Superior temporal gyrus (tissue), 1 donor: ENCODE measurements around the gene ART4.

Experiments used
- DNase-seq: peaks from one replicate; pipeline ENCODE4 v3.0.0-alpha.2; 2016; ENCODE audit errors: extremely low spot score

Gene ART4

DNA sequence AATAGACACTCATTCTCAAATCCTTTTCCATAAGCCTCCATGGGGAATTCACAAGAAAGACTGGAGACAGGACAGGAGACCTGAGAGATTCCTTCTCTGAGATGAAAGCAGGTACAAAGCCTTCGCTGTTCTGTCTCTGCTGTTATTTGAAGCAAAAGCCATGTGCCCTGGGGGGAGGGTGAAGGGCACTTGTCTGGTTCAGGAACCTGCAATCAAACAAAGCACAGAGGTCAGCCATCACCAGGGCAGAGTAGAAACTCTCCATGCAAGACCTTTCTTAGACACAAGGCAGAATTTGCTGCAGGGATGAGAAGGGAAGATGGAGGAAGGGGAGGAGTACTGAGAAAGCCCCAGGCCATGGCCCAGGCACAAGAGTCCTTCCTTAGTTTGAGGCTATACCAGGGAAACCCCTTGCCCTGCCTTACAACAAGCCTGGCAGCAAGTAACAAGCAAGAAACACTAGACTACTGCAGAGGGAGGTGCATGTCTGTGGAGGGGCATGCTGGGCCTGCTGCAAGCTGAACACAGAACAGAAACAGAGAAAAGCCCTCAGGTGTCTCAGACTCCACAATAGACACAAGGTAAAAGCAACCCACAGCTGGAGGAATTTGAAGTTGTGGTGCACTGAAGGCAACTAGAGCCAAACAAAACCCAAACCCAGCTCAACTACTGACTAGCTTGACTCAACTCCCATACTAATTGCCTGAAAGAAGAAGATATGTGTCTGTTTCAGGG lies 7.8 kb upstream of the ART4 start:
- DNase-seq, result peak; percentile 3

DNA sequence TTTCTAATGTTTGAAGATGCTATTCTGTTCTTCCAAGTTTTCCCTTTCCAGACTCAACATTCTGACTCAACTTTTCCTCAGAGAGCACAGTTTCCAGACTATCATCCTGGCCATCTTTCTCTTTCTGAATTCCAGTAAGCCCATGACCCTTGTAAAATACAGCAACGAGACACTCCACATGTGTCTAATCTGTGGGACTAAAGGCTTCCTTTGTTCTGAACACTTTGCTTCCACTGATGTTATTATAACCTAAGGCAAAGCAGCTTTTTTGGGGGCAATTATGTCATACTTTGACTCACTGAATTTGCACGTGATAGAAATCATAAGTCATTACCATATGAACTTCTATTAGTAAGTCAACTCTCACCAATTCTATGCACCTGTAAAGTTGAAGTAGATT lies 6.3 kb upstream of the ART4 start:
- DNase-seq, result no peak

DNA sequence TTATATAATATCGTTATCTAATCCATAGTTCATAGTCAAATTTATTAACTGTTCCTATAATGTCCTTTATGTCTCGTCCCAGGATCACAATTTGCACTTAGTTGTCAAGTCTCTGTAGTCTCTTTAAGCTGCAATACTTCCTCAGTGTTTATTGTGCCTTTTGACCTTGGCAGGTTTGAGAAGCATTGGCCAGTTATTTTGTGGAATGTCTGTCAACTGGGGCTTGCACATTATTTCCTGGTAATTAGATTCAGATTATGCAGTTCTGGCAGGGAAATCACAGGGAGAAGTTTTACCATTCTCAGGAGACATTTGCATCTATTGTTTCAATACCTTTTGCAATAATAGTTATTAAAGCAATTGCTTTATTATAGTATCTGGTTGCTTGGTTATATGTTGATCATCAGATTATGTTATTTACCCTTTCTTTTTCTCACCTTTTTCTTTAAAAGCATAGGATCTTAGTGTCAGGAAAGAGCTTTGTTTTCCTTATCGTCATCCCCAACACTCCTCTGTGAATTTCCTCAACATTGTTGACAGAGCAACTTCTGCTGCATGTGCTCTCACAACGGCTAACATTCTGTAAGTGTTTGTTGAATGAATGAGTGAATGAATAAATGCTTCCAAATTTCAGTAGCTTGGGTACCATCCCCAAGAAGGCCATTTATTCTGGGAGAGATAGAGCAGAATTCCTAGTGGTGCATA lies 3.7 kb upstream of the ART4 start:
- DNase-seq, result no peak

- DNase-seq, result no peak
Measured at GRCh38 chr12:14846042-14846587, 2.8 kb upstream of the ART4 start.

GRCh38 chr12:14845350-14845750 lies 2.0 kb upstream of the ART4 start:
- peak; percentile 88 for DNase-seq

- DNase-seq, result no peak
Measured at GRCh38 chr12:14844401-14844800, 1.1 kb upstream of the ART4 start.

- DNase-seq, result no peak
Measured at GRCh38 chr12:14842315-14842714, 1.0 kb downstream of the ART4 start.

DNA sequence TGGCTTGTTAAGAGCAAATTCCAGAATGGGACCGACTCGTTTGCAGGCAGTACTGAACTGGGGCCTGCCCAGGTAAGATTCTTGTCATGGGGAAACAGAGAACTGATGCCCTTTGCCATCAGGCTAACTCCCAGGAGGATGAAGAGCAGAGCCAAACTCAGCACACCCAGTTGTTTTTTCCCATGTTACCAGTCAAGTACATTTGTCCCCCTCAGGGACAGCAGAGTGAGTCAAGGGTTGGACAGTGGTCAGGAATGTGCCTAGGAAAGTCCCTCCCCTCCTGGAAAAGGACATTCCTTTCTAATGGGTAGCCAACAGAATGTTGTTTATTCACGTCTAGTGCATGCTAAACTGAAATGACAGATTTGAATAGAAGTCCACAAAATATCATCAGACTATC lies 1.6 kb downstream of the ART4 start:
- no peak for DNase-seq

DNA sequence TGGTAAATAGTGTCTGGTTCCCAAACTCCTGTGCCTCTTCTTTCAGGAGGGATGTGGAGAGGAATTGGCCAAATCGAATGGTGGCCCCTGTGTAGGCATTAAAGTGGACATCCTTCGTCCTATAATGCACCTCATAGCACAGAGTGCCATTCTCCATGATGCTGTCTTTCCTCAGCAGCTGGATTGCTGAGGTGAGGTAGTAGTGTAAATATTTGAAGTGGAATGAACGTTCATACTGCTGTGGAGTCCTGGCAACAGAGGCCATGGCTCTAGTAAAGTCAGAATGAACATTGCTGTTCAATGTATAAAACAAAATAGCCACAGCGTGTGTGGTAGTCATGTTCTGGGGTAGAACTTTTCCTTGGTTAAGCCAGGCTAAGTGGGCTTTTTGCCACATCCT lies 2.7 kb downstream of the ART4 start:
- DNase-seq, result no peak

- no peak for DNase-seq
Measured at GRCh38 chr12:14839262-14839661, 4.1 kb downstream of the ART4 start.

DNA sequence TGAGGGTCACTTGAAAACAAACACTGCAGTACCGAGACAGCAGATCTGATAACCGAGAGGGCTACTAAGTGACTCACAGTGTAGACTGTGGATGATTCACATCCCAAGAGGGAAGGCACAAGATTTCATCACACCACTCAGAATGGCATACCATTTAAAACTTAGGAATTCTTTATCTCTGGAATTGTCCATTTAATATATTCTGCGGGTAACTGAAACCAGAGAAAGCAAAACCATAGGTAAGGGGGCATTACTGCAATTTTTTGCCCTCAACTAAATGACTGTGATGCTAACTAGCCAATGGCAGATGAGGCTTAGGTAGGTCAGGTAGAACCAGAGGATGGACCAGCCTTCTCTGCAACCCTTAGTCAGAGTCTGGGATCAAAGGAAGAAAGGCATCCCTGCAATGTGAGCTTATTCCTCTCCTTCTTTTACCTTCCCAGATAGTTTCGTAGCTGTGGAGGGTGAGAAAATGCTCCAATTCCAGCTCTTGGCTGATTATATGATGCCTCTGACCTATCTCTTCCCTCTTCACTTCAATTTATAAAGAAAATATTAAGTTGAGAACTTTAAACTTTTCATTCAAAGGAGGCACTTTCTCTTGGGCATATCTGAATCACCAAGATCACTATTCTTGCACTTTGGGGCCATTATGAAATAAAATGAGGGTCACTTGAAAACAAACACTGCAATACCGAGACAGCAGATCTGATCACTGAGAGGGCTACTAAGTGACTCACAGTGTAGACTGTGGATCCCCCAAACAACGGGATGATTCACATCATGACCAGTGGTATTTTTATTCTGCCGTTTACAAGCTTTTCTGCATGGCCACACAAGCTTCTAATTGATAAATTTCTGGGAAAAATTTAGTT lies 6.8 kb downstream of the ART4 start:
- no peak for DNase-seq

DNA sequence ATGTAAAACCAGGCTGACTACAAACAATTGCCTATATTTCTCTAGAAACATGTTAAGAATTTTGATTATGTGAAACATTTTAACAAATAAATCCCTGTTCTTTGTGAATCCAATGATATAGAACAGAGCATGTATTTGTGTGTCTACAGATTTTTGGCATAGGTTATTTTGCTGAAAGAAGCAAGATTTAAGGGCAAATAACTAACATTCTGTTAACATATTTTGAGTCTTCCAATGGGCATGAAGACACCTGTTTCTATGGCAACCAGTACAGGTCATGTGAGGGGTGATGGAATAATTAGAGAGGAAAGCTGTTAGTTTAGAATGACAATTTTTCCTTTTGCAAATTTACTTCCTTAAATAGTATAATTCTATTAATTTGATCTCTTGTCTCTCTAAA lies 8.8 kb downstream of the ART4 start:
- no peak for DNase-seq

DNA sequence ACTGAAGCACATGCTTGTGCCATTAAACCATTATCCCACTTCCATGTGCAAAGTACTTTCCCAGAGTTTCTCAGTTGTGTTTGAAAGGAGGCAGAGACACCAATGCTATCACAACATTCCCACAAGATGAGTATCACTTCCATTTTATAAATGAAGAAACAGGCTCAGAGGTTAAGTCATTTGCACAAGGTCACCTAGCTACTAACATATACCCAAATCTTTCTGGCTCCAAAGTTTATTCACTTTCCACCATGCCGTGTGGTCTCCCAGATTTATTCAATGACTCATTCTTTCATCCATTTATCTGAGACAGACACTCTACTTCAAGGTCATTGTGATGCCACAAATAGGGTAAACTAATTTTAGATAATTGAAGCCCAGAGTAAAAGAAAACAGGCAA lies 9.4 kb downstream of the ART4 start:
- no peak for DNase-seq

DNA sequence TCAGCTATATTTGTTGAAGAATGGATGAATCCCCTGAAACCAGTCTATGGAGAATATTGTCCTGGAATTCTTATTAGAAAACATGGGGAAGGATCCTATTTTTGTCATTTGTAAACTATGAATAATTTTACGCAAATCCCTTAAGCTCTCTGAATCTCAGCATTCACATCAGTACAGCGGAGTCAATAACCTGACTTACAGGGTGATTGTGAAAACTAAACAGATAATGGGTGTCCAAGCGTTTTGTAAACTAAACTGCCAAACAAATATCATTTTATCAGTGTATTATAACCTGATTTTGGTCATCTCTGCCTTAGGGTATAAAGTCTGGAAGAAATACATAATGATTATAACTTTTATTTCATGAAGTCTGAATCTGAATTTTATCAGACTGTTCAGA lies 10.0 kb downstream of the ART4 start:
- no peak for DNase-seq

GRCh38 chr12:14828892-14829291 lies 14.4 kb downstream of the ART4 start:
- DNase-seq, result no peak

GRCh38 chr12:14827043-14827442 lies 16.3 kb downstream of the ART4 start:
- DNase-seq, result no peak

DNA sequence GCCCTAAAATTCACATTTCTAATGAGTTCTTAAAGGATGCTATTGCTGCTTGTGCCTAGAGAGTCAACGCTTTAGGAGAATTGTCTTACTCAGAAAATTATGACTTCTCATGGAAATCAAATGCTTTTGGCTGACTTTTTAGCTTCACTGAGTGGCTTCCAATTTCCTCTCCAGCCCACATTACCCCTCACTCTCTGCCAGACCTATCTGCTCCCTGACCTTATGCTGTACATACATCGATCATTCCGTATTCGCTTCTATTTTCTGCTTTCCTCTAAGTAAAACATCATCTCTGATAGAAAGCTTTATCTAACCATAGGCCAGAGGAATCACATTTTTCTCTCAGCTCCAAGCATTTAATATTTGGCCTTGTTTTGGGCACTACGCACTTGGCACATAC lies 16.8 kb downstream of the ART4 start:
- no peak for DNase-seq

GRCh38 chr12:14825256-14825655 lies 18.1 kb downstream of the ART4 start:
- no peak for DNase-seq

DNA sequence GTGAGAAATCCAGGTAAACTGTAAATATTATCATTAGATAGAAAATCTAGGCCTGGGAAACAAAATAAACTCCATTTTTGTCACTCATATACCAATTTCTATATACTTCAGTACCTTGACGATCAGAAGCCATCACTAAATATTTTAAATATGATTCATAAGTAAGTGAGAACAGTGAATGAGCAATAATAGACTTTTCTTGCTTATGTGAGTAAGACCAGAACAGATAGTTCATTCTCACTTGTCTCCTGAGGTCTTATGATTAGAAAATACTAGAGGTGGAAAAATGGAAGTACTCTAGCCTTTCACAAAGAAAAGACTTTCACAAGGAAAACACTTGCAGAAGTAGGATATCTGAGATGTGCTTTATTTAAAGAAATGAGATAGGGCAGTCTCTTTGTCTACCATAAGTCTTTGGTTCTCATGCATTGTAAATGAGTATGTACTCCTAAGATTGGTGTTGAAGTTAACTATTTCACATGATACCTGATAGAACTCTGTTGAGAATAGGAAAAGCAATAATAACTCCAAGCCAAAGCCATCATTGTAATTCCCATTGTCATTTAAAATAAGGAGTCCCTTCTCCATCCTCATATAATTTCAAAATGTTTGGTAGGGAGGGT lies 19.2 kb downstream of the ART4 start:
- no peak for DNase-seq

- DNase-seq, result no peak
Measured at GRCh38 chr12:14814014-14814413, 29.3 kb downstream of the ART4 start, which contains the start of gene SMCO3. SMCO3 (minus strand) TSS chr12:14814182; CDS start chr12:14806680, 7,502 bp downstream.

DNA sequence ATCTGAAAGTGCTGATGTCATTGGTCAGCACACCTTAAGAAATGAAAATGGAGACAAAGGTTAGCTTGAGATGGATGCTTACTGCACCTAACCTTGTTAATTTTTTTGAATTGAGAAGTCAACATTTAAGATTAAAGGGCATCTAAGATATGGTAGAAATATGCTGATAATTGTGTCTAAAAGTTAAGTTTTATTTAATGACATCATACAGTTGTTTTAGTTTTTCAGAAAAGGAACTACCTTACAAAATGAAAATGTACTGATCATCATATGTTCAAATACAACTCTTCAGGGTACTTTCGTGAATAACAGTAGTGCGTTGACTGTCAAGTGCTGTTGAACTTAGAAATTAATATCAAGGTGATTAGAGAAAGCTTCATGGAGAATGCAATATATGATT lies 31.8 kb downstream of the ART4 start:
- no peak for DNase-seq
